H1 (cell line): Measurements from ENCODE around the gene SMIM44. TPM values are rescaled to one million over a fixed set of nuclear protein-coding genes. Genes with fewer than 3 reads are reported as not detected.

Experiments used
- CTCF ChIA-PET: fragments of 300-600 bp; sonication (Branson Sonifier 250); formaldehyde crosslinking; loops from one replicate; lab custom pipeline; 2021; ENCODE audit not compliant: partially characterized antibody; lab: Charles Lee
- POLR2A ChIA-PET: fragments of 300-600 bp; sonication (Branson Sonifier 250); formaldehyde crosslinking; loops from one replicate; lab custom pipeline; 2021; ENCODE audit warnings: inconsistent platforms; ENCODE audit not compliant: partially characterized antibody; lab: Charles Lee
- DNase-seq, 2 experiments: peaks; one replicate each; pipeline versions ENCODE4 v3.0.0 to v3.0.0-alpha.2; 2010 to 2022; ENCODE audit warnings: low spot score in 2 of 2, low read depth in 1 of 2, mixed read lengths in 1 of 2
- FAIRE-seq: peaks from 2 replicates; lab custom pipeline; 2011; peaks lifted over from hg19 to GRCh38; lab: Jason Lieb, UNC
- H2AFZ ChIP-seq: 2 replicates; pipeline ENCODE4 v1.8.1; 2012; ENCODE audit warnings: low read length, inconsistent platforms
- H2AK5ac ChIP-seq: 2 replicates; pipeline ENCODE4 v1.6.1; 2013; ENCODE audit warnings: low read depth, low read length
- H2BK120ac ChIP-seq: replicated peaks from 2 replicates; pipeline ENCODE3; 2013; ENCODE audit warnings: low read depth, low read length, inconsistent platforms
- H2BK12ac ChIP-seq: 2 replicates; pipeline ENCODE4 v1.6.1; 2013; ENCODE audit warnings: low read depth, low read length
- H2BK15ac ChIP-seq: 2 replicates; pipeline ENCODE4 v1.6.1; 2013; ENCODE audit warnings: low read length
- H2BK20ac ChIP-seq: 2 replicates; pipeline ENCODE4 v1.6.1; 2013; ENCODE audit warnings: low read length
- H2BK5ac ChIP-seq: 2 replicates; pipeline ENCODE4 v1.6.1; 2013; ENCODE audit warnings: low read depth, low read length
- H3K14ac ChIP-seq: 2 replicates; pipeline ENCODE4 v1.6.1; 2013; ENCODE audit warnings: inconsistent platforms; ENCODE audit not compliant: insufficient read length
- H3K18ac ChIP-seq: 2 replicates; pipeline ENCODE4 v1.6.1; 2013; ENCODE audit warnings: low read length; ENCODE audit errors: extremely low read depth
- H3K23ac ChIP-seq: 2 replicates; pipeline ENCODE4 v1.6.1; 2013; ENCODE audit warnings: inconsistent platforms; ENCODE audit not compliant: insufficient read length
- H3K23me2 ChIP-seq: 2 replicates; pipeline ENCODE4 v1.6.1; 2013; ENCODE audit warnings: low read depth, low read length
- H3K27ac ChIP-seq: 2 replicates; pipeline ENCODE4 v1.6.1; 2011; ENCODE audit warnings: low read depth, low read length, inconsistent platforms
- H3K27me3 ChIP-seq, 4 experiments: replicated peaks in 1 of 4; 1 replicate in 1 of 4; 2 replicates in 3 of 4; pipeline versions ENCODE4 v1.6.1 to v1.8.1; 2011 to 2013; ENCODE audit warnings: low read length in 3 of 4, mild to moderate bottlenecking in 3 of 4, inconsistent platforms in 2 of 4, mixed read lengths in 2 of 4, moderate library complexity in 1 of 4; ENCODE audit not compliant: control insufficient read depth in 3 of 4, insufficient read depth in 3 of 4; ENCODE audit errors: extremely low read depth in 1 of 4
- H3K36me3 ChIP-seq, 4 experiments: 2 replicates each; pipeline versions ENCODE4 v1.6.1 to v1.8.1; 2011 to 2013; ENCODE audit warnings: mild to moderate bottlenecking in 4 of 4, low read length in 3 of 4, moderate library complexity in 2 of 4, control low read depth in 1 of 4, inconsistent platforms in 1 of 4; ENCODE audit not compliant: insufficient read depth in 4 of 4, control insufficient read depth in 2 of 4
- H3K4ac ChIP-seq: replicated peaks from 2 replicates; pipeline ENCODE3; 2013; ENCODE audit warnings: low read length, low read depth, mixed read lengths, inconsistent platforms; ENCODE audit not compliant: insufficient read length
- H3K4me1 ChIP-seq, 4 experiments: replicated peaks in 1 of 4; 1 replicate in 1 of 4; 2 replicates in 3 of 4; pipeline versions ENCODE4 v1.6.1 to v1.8.1; 2011 to 2013; ENCODE audit warnings: low read length in 3 of 4, inconsistent platforms in 2 of 4, mixed read lengths in 1 of 4; ENCODE audit not compliant: insufficient read depth in 4 of 4, control insufficient read depth in 3 of 4
- H3K4me2 ChIP-seq, 2 experiments: 2 replicates each; pipeline versions ENCODE4 v1.6.1 to v1.8.1; 2011 to 2013; ENCODE audit warnings: low read depth in 2 of 2, low read length in 2 of 2, control low read depth in 1 of 2, inconsistent platforms in 1 of 2, mild to moderate bottlenecking in 1 of 2; ENCODE audit not compliant: insufficient read depth in 1 of 2
- H3K4me3 ChIP-seq, 4 experiments: fragments of 200-600, 300-600 bp in 1 of 4; sonication (generic), shearing (Covaris generic), sonication (Bioruptor Twin) in 1 of 4; 2 replicates each; pipeline versions ENCODE4 v1.5.1 to v1.8.1; 2011 to 2016; ENCODE audit warnings: low read length in 4 of 4, low read depth in 3 of 4, control low read depth in 2 of 4, inconsistent platforms in 2 of 4, mild to moderate bottlenecking in 2 of 4, mixed read lengths in 1 of 4, moderate library complexity in 1 of 4; ENCODE audit not compliant: insufficient read depth in 2 of 4; ENCODE audit errors: extremely low read depth in 1 of 4
- H3K56ac ChIP-seq: replicated peaks from 2 replicates; pipeline ENCODE3; 2013; ENCODE audit warnings: low read depth, mild to moderate bottlenecking, mixed read lengths, low read length, inconsistent platforms; ENCODE audit not compliant: insufficient read length
- H3K79me1 ChIP-seq: 2 replicates; pipeline ENCODE4 v1.6.1; 2013; ENCODE audit warnings: low read depth, low read length, control low read depth
- H3K79me2 ChIP-seq, 2 experiments: 2 replicates each; pipeline versions ENCODE4 v1.6.1 to v1.8.1; 2012 to 2013; ENCODE audit warnings: low read length in 2 of 2, mild to moderate bottlenecking in 2 of 2, inconsistent platforms in 1 of 2; ENCODE audit not compliant: insufficient read depth in 2 of 2, control insufficient read depth in 1 of 2
- H3K9ac ChIP-seq, 4 experiments: replicated peaks in 1 of 4; 1 replicate in 1 of 4; 2 replicates in 3 of 4; pipeline versions ENCODE4 v1.6.1 to v1.8.1; 2011 to 2013; ENCODE audit warnings: low read depth in 3 of 4, low read length in 3 of 4, control low read depth in 2 of 4, mild to moderate bottlenecking in 2 of 4, moderate library complexity in 2 of 4, inconsistent platforms in 1 of 4; ENCODE audit errors: extremely low read depth in 1 of 4
- H3K9me3 ChIP-seq, 2 experiments: 2 replicates each; pipeline versions ENCODE4 v1.6.1 to v1.8.1; 2012 to 2013; ENCODE audit warnings: mild to moderate bottlenecking in 2 of 2, moderate library complexity in 2 of 2, control low read depth in 1 of 2, inconsistent platforms in 1 of 2, low read depth in 1 of 2, low read length in 1 of 2, mixed read lengths in 1 of 2; ENCODE audit not compliant: insufficient read depth in 2 of 2
- H4K20me1 ChIP-seq, 2 experiments: replicated peaks in 1 of 2; 2 replicates each; pipeline versions ENCODE3 to v1.8.1; 2011 to 2013; ENCODE audit warnings: inconsistent platforms in 2 of 2, low read length in 2 of 2, mild to moderate bottlenecking in 1 of 2; ENCODE audit not compliant: insufficient read depth in 2 of 2, control insufficient read depth in 1 of 2
- H4K5ac ChIP-seq: 2 replicates; pipeline ENCODE4 v1.6.1; 2013; ENCODE audit warnings: low read length, low read depth, mixed read lengths, inconsistent platforms; ENCODE audit not compliant: insufficient read length
- H4K8ac ChIP-seq: 2 replicates; pipeline ENCODE4 v1.8.0; 2013; ENCODE audit warnings: mild to moderate bottlenecking, moderate library complexity, low read length, inconsistent platforms; ENCODE audit not compliant: insufficient read depth; ENCODE audit errors: extremely low read depth
- H4K91ac ChIP-seq: replicated peaks from 2 replicates; pipeline ENCODE3; 2013; ENCODE audit warnings: low read length, mixed read lengths, inconsistent platforms; ENCODE audit not compliant: insufficient read length
- CEBPB ChIP-seq: IDR thresholded peaks from 2 replicates; pipeline ENCODE4 v1.6.1; 2012; ENCODE audit warnings: low read depth, low read length
- CHD2 ChIP-seq: IDR thresholded peaks from 2 replicates; pipeline ENCODE4 v1.6.1; 2012; ENCODE audit warnings: low read length, improper control_type of control experiment
- EP300 ChIP-seq, 2 experiments: IDR thresholded peaks; 1 replicate in 1 of 2; 2 replicates in 1 of 2; pipeline ENCODE4 v1.6.1; 2011 to 2012; ENCODE audit warnings: low read depth in 2 of 2, low read length in 2 of 2, mild to moderate bottlenecking in 2 of 2, borderline replicate concordance in 1 of 2, inconsistent platforms in 1 of 2, moderate library complexity in 1 of 2
- HDAC6 ChIP-seq: IDR thresholded peaks from one replicate; pipeline ENCODE4 v1.7.1; 2012; ENCODE audit warnings: low read depth, mild to moderate bottlenecking, inconsistent platforms, low read length, moderate library complexity
- JUND ChIP-seq: IDR thresholded peaks from 2 replicates; pipeline ENCODE4 v1.6.1; 2011; ENCODE audit warnings: mild to moderate bottlenecking, improper control_type of control experiment, low read length
- POLR2AphosphoS5 ChIP-seq: IDR thresholded peaks from 2 replicates; pipeline ENCODE4 v1.6.1; 2011; ENCODE audit warnings: low read depth, low read length
- SIX5 ChIP-seq: IDR thresholded peaks from 2 replicates; pipeline ENCODE4 v1.6.1; 2011; ENCODE audit warnings: mild to moderate bottlenecking, low read depth, low read length
- SRF ChIP-seq: IDR thresholded peaks from 2 replicates; pipeline ENCODE4 v1.6.1; 2011; ENCODE audit warnings: mild to moderate bottlenecking, low read depth, low read length, moderate library complexity
- TAF1 ChIP-seq: IDR thresholded peaks from 2 replicates; pipeline ENCODE4 v1.6.1; 2011; ENCODE audit warnings: mild to moderate bottlenecking, low read depth, low read length
- TAF7 ChIP-seq: optimal IDR thresholded peaks from 2 replicates; pipeline ENCODE3; 2011; ENCODE audit warnings: low read depth, mild to moderate bottlenecking, inconsistent platforms, low read length, moderate library complexity, borderline replicate concordance
- TBP ChIP-seq: IDR thresholded peaks from 2 replicates; pipeline ENCODE4 v1.6.1; 2011; ENCODE audit warnings: low read depth, low read length, improper control_type of control experiment
- TCF12 ChIP-seq: IDR thresholded peaks from 2 replicates; pipeline ENCODE4 v1.6.1; 2011; ENCODE audit warnings: low read depth, mild to moderate bottlenecking, low read length
- TEAD4 ChIP-seq: IDR thresholded peaks from 2 replicates; pipeline ENCODE4 v1.6.1; 2012; ENCODE audit warnings: low read depth, low read length, inconsistent platforms, mixed read lengths
- WGBS, 2 experiments: shearing (Covaris generic) in 1 of 2; methylation state at CpG; one replicate each; pipeline versions ENCODE4 v1.1.6 to v1.1.7; 2013 to 2015; ENCODE audit warnings: low lambda C conversion rate in 2 of 2, mixed read lengths in 2 of 2, inconsistent platforms in 1 of 2, low coverage in 1 of 2, missing lambda C conversion rate in 1 of 2; ENCODE audit not compliant: insufficient replicate concordance in 2 of 2, insufficient coverage in 1 of 2, insufficient read length in 1 of 2; ENCODE audit errors: extremely low coverage in 1 of 2, missing lambda C conversion rate in 1 of 2; 5-methylcytosine and 5-hydroxymethylcytosine counted together
- polyA plus RNA-seq, 7 experiments: library from polyadenylated mRNA; depleted of rRNA in 3 of 7; stranded (reverse) in 5 of 7; unstranded in 2 of 7; fragments of >200 nt in 5 of 7; fragments of 200-250 nt in 2 of 7; gene quantifications; 1 replicate in 5 of 7; 2 replicates in 1 of 7; 4 replicates in 1 of 7; pipeline versions ENCODE4 v1.2.1 to v1.2.3, GENCODE V29; 2011 to 2013; ENCODE audit warnings: missing spikeins in 2 of 7, mixed read lengths in 2 of 7
- total RNA-seq: library from RNA; stranded (reverse); fragmentation: NEBNext Ultra II Directional; extraction: Animal tissue kit (Norgen Biotek cat#: 25700); gene quantifications from 2 replicates; pipeline ENCODE4 v1.2.1, GENCODE V29; 2021
- TF ChIP-seq, protein P1 (sequence below): IDR thresholded peaks from 2 replicates; pipeline ENCODE4 v1.6.1; 2012; ENCODE audit warnings: low read length, inconsistent platforms

The SMIM44 gene
- total and polyA plus RNA-seq, 2 of the 8 experiments (the other 6 are each of a cell fraction or from before 2014, with no cell fraction given): not detected

DNA sequence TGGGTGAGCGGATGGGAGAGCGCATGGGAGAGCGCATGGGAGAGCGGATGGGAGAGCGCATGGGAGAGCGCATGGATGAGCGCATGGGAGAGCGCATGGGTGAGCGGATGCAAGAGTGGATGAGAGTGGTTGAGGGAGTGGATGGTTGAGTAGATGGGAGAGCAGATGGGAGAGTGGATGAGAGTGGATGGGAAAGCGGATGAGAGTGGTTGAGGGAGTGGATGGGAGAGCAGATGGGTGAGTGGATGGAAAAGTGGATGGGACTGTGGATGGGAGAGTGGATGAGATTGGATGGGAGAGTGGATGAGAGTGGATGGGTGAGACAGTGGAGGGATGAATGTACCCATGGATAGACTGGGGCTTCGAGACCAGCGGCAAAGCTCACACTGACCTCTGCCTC lies 47.1 kb upstream of the SMIM44 start:
- peaks cover 7 to 44% (median 25%) of the 10 kb centered on the region in 4 experiments; a peak in 7 of 8 replicates for H3K36me3 ChIP-seq
- no peak for TF ChIP-seq JUND
- TF ChIP-seq TCF12: no peak
- TF ChIP-seq CEBPB: no peak
- no peak for TF ChIP-seq HDAC6
- no peak for TF ChIP-seq TBP
- TF ChIP-seq SRF: no peak
- no peak for TF ChIP-seq EP300 (IDR thresholded peaks at IDR 0.05; ENCODE audit: borderline replicate concordance in 1 of 2, low read depth in 2 of 2, low read length in 2 of 2)
- TF ChIP-seq TEAD4: no peak
- TF ChIP-seq POLR2AphosphoS5: no peak
- no peak for TF ChIP-seq TAF7
- no peak for TF ChIP-seq TAF1
- TF ChIP-seq, protein P1, sequence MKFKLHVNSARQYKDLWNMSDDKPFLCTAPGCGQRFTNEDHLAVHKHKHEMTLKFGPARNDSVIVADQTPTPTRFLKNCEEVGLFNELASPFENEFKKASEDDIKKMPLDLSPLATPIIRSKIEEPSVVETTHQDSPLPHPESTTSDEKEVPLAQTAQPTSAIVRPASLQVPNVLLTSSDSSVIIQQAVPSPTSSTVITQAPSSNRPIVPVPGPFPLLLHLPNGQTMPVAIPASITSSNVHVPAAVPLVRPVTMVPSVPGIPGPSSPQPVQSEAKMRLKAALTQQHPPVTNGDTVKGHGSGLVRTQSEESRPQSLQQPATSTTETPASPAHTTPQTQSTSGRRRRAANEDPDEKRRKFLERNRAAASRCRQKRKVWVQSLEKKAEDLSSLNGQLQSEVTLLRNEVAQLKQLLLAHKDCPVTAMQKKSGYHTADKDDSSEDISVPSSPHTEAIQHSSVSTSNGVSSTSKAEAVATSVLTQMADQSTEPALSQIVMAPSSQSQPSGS: no peak
- TF ChIP-seq SIX5: no peak
- no peak for TF ChIP-seq CHD2

More for the DNA sequence above, 47.1 kb upstream of the SMIM44 start:
- ChIA-PET CTCF (interaction anchor here (0.9 to 6.9 kb wide), 3 partner anchors 10 to 710 kb away, joined by 3 to 54 read pairs (median 7); no protein-coding TSS in a partner anchor), POLR2A (interaction anchor here (0.6 to 2.1 kb wide), 4 partner anchors 9 to 573 kb away, joined by 3 to 7 read pairs (median 3); partner anchors contain the start of gene TEKTIP1)
- no peak overlapping the region for H2BK5ac ChIP-seq
- H4K91ac ChIP-seq: no peak overlapping the region
- peaks cover 9% of the 10 kb centered on the region; the same call in 1 of the 2 replicates for H3K23me2 ChIP-seq
- H3K79me2 ChIP-seq: no peaks in the 10 kb centered on the region
- H3K4me1 ChIP-seq: no peaks in the 10 kb centered on the region; a peak in 1 of 7 replicates
- no peak overlapping the region for H3K14ac ChIP-seq
- H3K56ac ChIP-seq: no peak overlapping the region
- no peaks in the 10 kb centered on the region for H3K79me1 ChIP-seq
- H2BK20ac ChIP-seq: no peak overlapping the region
- H3K4me3 ChIP-seq: no peak overlapping the region
- no peaks in the 10 kb centered on the region for H3K27me3 ChIP-seq
- H2BK120ac ChIP-seq: no peak overlapping the region
- DNase-seq: no peak
- H3K18ac ChIP-seq: no peak overlapping the region
- no peak overlapping the region for H2AK5ac ChIP-seq
- no peak overlapping the region for H3K4me2 ChIP-seq
- WGBS, 2 experiments: 97 to 100% methylated on average over 1 to 11 of the region's 12 CpGs
- H3K4ac ChIP-seq: no peak overlapping the region
- H4K8ac ChIP-seq: no peak overlapping the region
- no peak overlapping the region for H3K9ac ChIP-seq
- H2AFZ ChIP-seq: no peak overlapping the region
- H4K20me1 ChIP-seq: peaks cover 0 to 8% of the 10 kb centered on the region in 2 experiments
- no peak for FAIRE-seq
- no peak overlapping the region for H4K5ac ChIP-seq
- H3K23ac ChIP-seq: no peak overlapping the region
- no peak overlapping the region for H2BK15ac ChIP-seq
- H3K9me3 ChIP-seq: no peaks in the 10 kb centered on the region
- H3K27ac ChIP-seq: no peak overlapping the region
- no peak overlapping the region for H2BK12ac ChIP-seq
